ENCODE data around the gene BRS3. TPM values are rescaled to one million over a fixed set of nuclear protein-coding genes. Genes with fewer than 3 reads are reported as not detected.

BRS3 gene
- total and polyA plus RNA-seq, 9 of the 15 experiments (the other 6 are each of a cell fraction or from before 2014, with no cell fraction given), result not detected

- no peaks in the 10 kb centered on the region for H4K20me1 ChIP-seq (replicated peaks; ENCODE audit: control insufficient read depth, insufficient read depth, low read length)
- no peak overlapping the region for H3K27ac ChIP-seq (ENCODE audit: extremely low read depth, low read depth, low read length)
- ChIA-PET CTCF (ENCODE audit: low intra/inter-chr PET ratio) (no interaction called here), POLR2A (interaction anchor here (0.6 to 0.8 kb wide), 2 partner anchors 10 to 22 kb away, joined by 3 read pairs; no protein-coding TSS in a partner anchor)
- H3K4me2 ChIP-seq (ENCODE audit: insufficient read depth, low read length), result no peak overlapping the region
- ATAC-seq, result no peak
- WGBS (ENCODE audit: insufficient coverage, low coverage, missing lambda C conversion rate), result 0% methylated on average over 2 of the region's 2 CpGs
- no TSS peak for BruUV-seq (replicated peaks)
- no peaks in the 10 kb centered on the region for H3K9me1 ChIP-seq (ENCODE audit: control insufficient read depth, insufficient read depth, low read length)
- H3K4me3 ChIP-seq, result no peak overlapping the region
- H2AFZ ChIP-seq (ENCODE audit: low read depth, low read length), result no peak overlapping the region
- H3K9ac ChIP-seq (ENCODE audit: insufficient read depth in 1 of 2, low read depth in 2 of 2, low read length in 2 of 2), result no peak overlapping the region
- FAIRE-seq, result no peak
- H3K36me3 ChIP-seq (ENCODE audit: control insufficient read depth, insufficient read depth, low read length), result no peaks in the 10 kb centered on the region
- no peaks in the 10 kb centered on the region for H3K79me2 ChIP-seq (ENCODE audit: control insufficient read depth, insufficient read depth, low read length)
- no peak for DNase-seq (ENCODE audit: extremely low read depth in 1 of 4, low spot score in 3 of 4)
- peaks cover 2 to 22% of the 10 kb centered on the region in 2 experiments for H3K27me3 ChIP-seq (ENCODE audit: control insufficient read depth in 2 of 2, insufficient read depth in 2 of 2, low read length in 2 of 2)
- H3K4me1 ChIP-seq (replicated peaks in 1 of 2; ENCODE audit: control insufficient read depth in 2 of 2, insufficient read depth in 2 of 2, low read length in 2 of 2), result peaks cover 0 to 10% of the 10 kb centered on the region in 2 experiments; a peak in 1 of 5 replicates
- H3K9me3 ChIP-seq (replicated peaks; ENCODE audit: control insufficient read depth, insufficient read depth, low read depth, low read length), result no peaks in the 10 kb centered on the region
- in situ Hi-C loops (cut with MboI) (no loop called here), intact Hi-C loops (cut with micrococcal nuclease) (no loop called here)
- TF ChIP-seq KDM2B (CRISPR knock-in tag; IDR thresholded peaks at IDR 0.05) (no peak), HDAC8 (tag; IDR thresholded peaks at IDR 0.05) (no peak), TARDBP (IDR thresholded peaks at IDR 0.05) (no peak), NR4A1 (CRISPR knock-in tag; IDR thresholded peaks at IDR 0.05) (no peak), NR4A1 (tag; IDR thresholded peaks at IDR 0.05) (no peak), NFXL1 (CRISPR knock-in tag; IDR thresholded peaks at IDR 0.05) (no peak), ZNF384 (IDR thresholded peaks at IDR 0.05; ENCODE audit: low read depth, low read length) (no peak), ZNF395 (CRISPR knock-in tag; IDR thresholded peaks at IDR 0.05) (no peak), E2F6 (IDR thresholded peaks at IDR 0.05; ENCODE audit: borderline replicate concordance in 1 of 2, extremely low read depth in 1 of 2, insufficient read depth in 1 of 2, insufficient read length in 1 of 2, low read depth in 1 of 2, low read length in 1 of 2, poor library complexity in 1 of 2, severe bottlenecking in 1 of 2) (no peak), BCLAF1 (IDR thresholded peaks at IDR 0.05; ENCODE audit: borderline replicate concordance in 1 of 2, control insufficient read depth in 1 of 2, low read depth in 2 of 2, low read length in 1 of 2) (no peak), FUS (optimal IDR thresholded peaks at IDR 0.05; ENCODE audit: low read depth, low read length) (no peak), ZNF584 (CRISPR knock-in tag; IDR thresholded peaks at IDR 0.05; ENCODE audit: low read depth) (no peak), RBM34 (IDR thresholded peaks at IDR 0.05; ENCODE audit: borderline replicate concordance, insufficient read depth, low read length) (no peak), ZNF316 (IDR thresholded peaks at IDR 0.05) (no peak), XRCC4 (IDR thresholded peaks at IDR 0.05; ENCODE audit: extremely low read depth, insufficient read depth, insufficient read length) (no peak), TAL1 (IDR thresholded peaks at IDR 0.05) (no peak)
Observed at GRCh38 chrX:136538811-136539210, 51.1 kb downstream of the BRS3 start.
